GM08714 (cell line): ENCODE data around the gene NTSR1.

Experiments used
- H3K4me3 ChIP-seq: fragments of 200-500 bp; sonication (Bioruptor generic); 2 replicates; pipeline ENCODE4 v1.5.1; 2014; ENCODE audit warnings: mild to moderate bottlenecking, low read length, inconsistent platforms
- ZNF274 ChIP-seq: IDR thresholded peaks from 2 replicates; pipeline ENCODE4 v1.6.1; 2012; ENCODE audit warnings: mild to moderate bottlenecking, low read depth, low read length

The NTSR1 gene

DNA sequence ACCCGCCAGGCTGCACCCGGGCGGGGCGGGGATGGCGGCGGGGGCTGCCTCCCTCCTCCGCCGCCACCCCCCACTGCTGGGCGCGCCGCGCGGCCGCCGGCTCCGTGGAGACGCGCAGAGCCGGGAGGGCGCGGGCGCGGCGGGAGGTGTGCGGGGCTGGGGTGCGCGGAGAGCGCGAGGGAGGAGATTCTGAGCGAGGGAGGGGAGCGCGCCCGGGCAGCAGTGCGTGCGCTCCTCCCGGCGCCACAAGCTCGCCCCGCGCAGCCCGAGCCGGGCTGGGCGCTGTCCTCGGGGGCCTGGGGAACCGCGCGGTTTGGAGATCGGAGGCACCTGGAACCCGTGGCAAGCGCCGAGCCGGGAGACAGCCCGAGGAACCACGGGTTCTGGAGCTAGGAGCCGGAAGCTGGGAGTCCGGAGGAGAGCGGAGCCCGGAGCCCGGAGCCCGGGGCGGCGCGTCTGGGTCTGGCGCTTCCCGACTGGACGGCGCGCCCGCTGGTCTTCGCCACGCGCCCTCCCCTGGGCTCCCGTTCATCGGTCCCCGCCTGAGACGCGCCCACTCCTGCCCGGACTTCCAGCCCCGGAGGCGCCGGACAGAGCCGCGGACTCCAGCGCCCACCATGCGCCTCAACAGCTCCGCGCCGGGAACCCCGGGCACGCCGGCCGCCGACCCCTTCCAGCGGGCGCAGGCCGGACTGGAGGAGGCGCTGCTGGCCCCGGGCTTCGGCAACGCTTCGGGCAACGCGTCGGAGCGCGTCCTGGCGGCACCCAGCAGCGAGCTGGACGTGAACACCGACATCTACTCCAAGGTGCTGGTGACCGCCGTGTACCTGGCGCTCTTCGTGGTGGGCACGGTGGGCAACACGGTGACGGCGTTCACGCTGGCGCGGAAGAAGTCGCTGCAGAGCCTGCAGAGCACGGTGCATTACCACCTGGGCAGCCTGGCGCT lies at the start of gene NTSR1:
Gene NTSR1 (plus strand): TSS at position 246 of the 946 bp plus-strand sequence. CDS start 372 bp downstream, at position 618.
- TF ChIP-seq ZNF274, result no peak
- H3K4me3 ChIP-seq, result no peak within 1 kb of the TSS

DNA sequence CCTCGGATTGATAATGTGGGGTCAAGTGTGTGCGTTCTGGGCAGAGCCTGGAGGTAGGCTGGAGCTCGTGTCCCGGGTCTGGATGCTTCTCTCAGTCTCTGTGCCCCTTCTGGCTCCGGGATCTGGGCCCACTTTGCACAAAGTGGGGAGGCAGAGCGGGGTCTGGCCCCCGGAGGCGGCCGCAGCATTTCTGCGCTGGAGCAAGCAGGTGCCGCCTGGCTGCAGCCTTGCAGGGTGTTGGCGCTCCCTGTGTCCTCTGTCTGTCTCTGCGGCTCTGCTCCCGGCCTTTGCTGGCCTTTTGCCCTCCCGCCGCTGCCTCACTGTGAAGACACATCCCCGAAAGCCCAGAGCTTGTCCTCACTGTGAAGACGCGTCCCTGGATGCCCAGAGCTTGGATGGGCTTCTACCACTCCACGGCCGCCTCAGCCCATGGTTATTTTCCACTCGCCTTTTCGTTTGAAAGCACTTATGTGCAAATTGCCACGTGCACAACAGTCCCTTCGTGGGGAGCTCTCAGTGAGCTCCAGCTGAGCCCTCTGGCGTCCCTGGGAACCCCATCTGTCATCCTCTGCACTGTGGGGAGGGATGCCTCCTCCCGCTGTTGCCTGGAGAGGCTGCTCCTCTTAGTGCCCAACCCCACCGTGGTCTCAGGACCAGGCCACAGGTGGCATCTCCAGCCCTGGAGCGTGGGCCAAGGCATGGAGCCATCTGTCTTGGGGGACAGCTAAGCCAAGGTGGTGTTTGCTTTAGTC lies 49.0 kb upstream of the NTSR1 start:
- H3K4me3 ChIP-seq, result no peak overlapping the region
- TF ChIP-seq ZNF274, result no peak

- no peak for TF ChIP-seq ZNF274
- H3K4me3 ChIP-seq, result no peak overlapping the region
These were observed 48.4 kb upstream of the NTSR1 start for GRCh38 chr20:62660240-62660615.

DNA sequence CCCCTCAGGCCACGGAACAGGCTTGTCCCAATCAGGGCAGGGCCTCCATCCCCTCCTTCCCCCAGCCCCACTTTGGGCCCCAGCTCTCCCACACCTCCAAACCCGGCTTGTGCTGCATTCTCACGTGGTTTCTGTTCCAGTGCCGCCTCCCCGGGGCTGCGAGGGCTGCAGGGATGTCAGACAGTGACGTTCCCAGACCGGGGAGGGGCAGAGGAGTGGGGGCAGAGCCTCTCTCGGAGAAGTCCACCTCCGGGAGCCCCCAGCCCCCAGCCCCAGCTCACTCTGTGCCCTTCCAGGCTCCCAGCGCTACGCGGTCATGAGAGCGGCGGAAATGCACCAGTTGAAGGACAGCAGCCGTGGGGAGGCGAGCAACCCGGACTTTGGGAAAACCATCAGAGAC lies 47.9 kb upstream of the NTSR1 start:
- H3K4me3 ChIP-seq, result no peak overlapping the region
- no peak for TF ChIP-seq ZNF274

DNA sequence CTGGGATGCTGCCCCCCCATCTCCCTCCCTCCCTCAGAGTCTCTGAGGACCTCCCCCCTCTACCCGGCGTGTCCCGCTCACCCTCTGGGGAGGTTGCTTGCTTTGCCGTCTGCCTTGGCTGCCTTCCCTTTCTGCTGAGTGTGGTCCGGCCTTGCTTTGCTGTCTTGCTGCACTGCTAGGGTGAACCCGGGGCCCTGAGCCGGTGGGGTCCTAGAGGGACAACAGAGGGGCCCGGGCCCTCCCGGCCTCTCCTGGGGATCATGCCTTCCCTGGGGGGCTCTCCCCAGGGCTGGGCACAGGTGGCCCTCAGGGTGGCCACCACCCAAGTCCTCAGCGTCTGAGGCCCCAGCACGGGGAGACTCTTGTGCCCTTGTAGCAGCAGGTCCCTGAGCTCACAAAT lies 47.0 kb upstream of the NTSR1 start:
- H3K4me3 ChIP-seq, result no peak overlapping the region
- no peak for TF ChIP-seq ZNF274

DNA sequence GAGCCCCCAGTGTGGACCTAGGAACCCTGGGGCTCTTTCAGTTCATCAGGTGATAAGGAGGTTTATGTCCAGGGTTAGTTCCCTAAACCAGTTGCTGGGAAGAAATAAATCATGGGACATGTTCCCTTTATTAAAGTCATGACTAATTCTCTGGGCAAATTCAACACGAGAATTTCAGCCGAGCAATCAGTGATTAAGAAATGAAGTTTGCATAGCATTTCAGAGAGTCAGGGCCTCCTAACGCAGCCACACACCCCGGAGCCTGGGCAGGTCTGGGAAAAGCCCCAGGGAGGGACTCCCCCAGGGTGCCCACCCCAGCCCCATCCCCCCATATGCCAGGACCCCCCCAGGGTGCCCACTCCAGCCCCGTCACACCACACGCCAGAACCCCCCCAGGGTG lies 46.2 kb upstream of the NTSR1 start:
- no peak for TF ChIP-seq ZNF274
- H3K4me3 ChIP-seq, result no peak overlapping the region

- H3K4me3 ChIP-seq, result no peak overlapping the region
- no peak for TF ChIP-seq ZNF274
These were observed 45.3 kb upstream of the NTSR1 start for GRCh38 chr20:62663145-62664018.

DNA sequence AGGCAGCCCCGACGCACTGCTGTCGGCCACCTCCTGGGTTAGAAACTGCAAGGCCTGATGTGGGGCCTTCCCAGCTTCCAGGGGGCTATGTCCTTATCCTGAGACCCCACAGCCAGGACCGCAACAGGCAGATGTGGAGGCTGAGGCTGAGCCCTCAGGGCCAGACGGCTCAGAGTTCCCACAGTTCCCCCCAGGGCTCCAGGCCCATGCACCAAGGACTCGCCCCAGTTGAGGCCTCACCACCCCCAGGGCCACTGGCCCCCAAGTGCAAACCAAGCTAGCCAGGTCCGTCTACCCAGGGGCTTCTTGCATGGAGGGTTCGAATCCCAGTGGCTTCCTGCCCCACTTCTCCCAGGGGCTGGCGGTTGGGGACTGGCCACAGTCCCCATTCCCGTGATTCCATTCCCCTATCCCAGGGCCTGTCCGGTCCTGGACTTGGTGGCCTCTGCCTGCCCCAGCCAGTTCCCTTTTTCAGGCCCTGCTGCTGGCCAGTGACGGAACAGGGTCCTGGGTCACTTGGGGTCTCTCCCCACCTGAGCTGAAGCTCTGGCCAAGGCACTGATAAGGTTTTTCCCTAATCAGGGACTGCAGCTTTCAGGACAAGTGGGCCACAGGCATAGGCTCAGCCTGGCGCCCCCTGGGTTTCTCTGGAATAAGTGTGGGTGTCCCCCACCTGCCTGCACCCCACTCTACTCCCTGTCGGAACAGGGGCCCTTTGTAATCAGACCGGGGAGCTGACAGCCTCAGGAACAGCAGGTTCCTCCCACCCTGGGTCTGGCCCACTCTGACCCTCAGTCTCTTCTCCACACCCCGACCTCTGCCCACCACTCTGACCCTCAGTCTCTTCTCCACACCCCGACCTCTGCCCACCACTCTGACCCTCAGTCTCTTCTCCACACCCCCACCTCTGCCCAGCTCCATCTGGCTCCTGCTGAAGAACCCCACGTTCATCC lies 44.3 kb upstream of the NTSR1 start:
- no peak for TF ChIP-seq ZNF274
- no peak overlapping the region for H3K4me3 ChIP-seq

DNA sequence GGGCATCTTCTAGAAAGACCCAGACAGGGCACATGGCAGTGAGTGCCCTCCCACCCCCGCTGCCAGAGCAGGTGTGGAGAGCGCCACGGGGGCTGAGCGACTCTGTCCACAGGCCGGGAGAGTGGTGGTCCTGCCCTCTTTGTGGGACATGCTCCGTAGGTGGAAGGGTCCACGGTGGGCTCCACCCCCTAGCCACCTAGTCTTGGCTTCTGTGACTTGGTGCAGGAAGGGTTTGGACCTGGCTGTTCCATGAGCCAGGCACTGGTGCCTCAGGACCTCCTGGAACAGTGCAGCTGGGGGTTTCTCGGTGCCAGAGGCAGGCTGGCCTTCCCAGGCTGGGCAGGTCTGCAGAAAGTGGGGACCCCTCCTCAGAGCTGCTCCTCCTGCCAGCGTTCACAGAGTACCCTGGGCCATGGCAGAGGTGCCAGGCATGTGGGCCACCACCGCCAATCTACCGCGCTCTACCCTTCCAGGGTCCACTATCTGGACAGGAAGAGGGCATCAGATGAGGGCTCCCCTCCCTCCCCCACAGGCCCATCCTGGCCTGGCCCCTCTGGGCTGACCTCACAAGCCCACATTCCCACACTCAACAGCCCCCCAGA lies 43.4 kb upstream of the NTSR1 start:
- TF ChIP-seq ZNF274, result no peak
- no peak overlapping the region for H3K4me3 ChIP-seq

- no peak overlapping the region for H3K4me3 ChIP-seq
- no peak for TF ChIP-seq ZNF274
These were observed 42.6 kb upstream of the NTSR1 start for GRCh38 chr20:62665826-62666735.

DNA sequence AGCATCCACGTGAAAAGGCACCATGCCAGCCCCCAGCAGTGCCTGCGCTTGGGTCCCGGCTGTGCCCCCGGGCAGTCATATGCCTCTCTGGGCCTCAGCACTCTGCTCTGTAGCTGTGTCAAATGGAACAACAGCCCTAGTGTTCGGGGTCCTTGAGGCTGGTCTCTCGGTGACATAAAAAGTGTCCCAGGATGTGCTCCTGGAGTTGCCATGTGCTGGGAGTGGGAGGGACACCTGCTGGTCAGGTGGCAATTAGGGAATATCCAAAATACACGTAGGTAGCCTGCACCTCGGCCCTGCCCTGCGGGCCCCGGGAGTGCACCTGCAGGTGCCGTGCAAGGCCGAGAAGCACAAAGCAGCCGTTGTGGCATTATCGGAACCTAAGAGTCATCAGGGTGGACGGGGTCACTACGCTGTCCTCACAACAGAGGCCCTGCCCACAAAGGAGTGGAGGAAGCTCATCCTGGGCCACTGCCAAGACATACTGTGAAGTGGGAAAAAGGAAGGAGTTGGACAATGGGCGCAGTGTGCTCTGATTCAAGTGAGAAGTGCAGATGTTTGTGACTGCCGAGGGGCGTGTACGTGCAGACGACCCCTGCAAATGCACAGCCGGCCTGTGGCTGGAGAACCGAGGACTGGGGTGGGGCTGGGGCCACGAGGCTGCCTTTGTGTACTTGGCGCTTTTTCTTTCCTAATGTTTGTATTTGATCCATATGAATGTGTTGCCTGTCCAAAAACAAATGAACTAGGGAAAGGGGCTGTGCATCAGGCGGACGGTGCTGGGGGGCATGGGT lies 41.7 kb upstream of the NTSR1 start:
- no peak overlapping the region for H3K4me3 ChIP-seq
- TF ChIP-seq ZNF274, result no peak
